ENCODE data around the gene SLC45A2.

The SLC45A2 gene

GRCh38 chr5:33968211-33969005, 16.1 kb downstream of the SLC45A2 start (continued):
- TF ChIP-seq POU6F1 (CRISPR knock-in tag; IDR thresholded peaks at IDR 0.05; ENCODE audit: borderline replicate concordance, low read depth) (no peak), RARB (CRISPR knock-in tag; IDR thresholded peaks at IDR 0.05) (no peak), ISL1 (CRISPR knock-in tag; IDR thresholded peaks at IDR 0.05) (no peak), TOX (CRISPR knock-in tag; IDR thresholded peaks at IDR 0.05; ENCODE audit: borderline replicate concordance) (no peak), ZNF8 (CRISPR knock-in tag; IDR thresholded peaks at IDR 0.05) (no peak), BACH2 (CRISPR knock-in tag; IDR thresholded peaks at IDR 0.05; ENCODE audit: borderline replicate concordance) (no peak)

DNA sequence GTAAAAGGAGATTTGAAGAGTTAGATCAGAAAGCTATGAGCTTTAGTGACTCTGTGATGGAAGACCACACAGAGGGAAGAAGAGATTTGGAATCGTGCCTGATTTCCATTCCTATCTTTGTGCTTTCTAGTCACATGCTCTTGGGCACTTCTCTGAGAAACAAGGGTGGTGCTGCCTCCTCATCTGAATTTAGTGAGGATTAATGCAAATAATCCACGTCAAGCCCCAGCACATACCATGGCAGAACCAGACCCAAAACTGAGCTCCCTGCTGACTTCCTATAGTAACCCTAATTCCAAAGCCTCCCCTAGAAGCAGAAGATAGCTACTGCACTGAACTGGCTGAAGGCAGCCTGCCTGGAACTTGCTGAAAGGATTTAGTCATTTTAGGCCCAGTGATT, 17.7 kb downstream of the SLC45A2 start:
- TF ChIP-seq POU6F1 (CRISPR knock-in tag; IDR thresholded peaks at IDR 0.05; ENCODE audit: borderline replicate concordance, low read depth) (no peak), ZFP3 (CRISPR knock-in tag; IDR thresholded peaks at IDR 0.05) (no peak), SNAI2 (CRISPR knock-in tag; IDR thresholded peaks at IDR 0.05) (no peak), RARB (CRISPR knock-in tag; IDR thresholded peaks at IDR 0.05) (no peak), BACH2 (CRISPR knock-in tag; IDR thresholded peaks at IDR 0.05; ENCODE audit: borderline replicate concordance) (no peak), GLIS3 (CRISPR knock-in tag; IDR thresholded peaks at IDR 0.05) (no peak), ZNF565 (CRISPR knock-in tag; conservative IDR thresholded peaks at IDR 0.05; ENCODE audit: low read depth) (no peak)
- no peak for ATAC-seq

- TF ChIP-seq ZNF70 (CRISPR knock-in tag; IDR thresholded peaks at IDR 0.05), result no peak
- no peak for TF ChIP-seq ARNTL (CRISPR knock-in tag; IDR thresholded peaks at IDR 0.05; ENCODE audit: borderline replicate concordance, low read depth)
- no peak for TF ChIP-seq ZFP30 (CRISPR knock-in tag; IDR thresholded peaks at IDR 0.05)
- no peak for TF ChIP-seq ESRRG (CRISPR knock-in tag; IDR thresholded peaks at IDR 0.05)
- no peak for TF ChIP-seq ZC3H10 (CRISPR knock-in tag; IDR thresholded peaks at IDR 0.05)
- no peak for TF ChIP-seq PATZ1 (CRISPR knock-in tag; IDR thresholded peaks at IDR 0.05; ENCODE audit: borderline replicate concordance)
- no peak for TF ChIP-seq ISL1 (CRISPR knock-in tag; IDR thresholded peaks at IDR 0.05)
- TF ChIP-seq GLIS3 (CRISPR knock-in tag; IDR thresholded peaks at IDR 0.05), result no peak
- ATAC-seq, result no peak
Measured at GRCh38 chr5:33964132-33964700, 20.3 kb downstream of the SLC45A2 start.

GRCh38 chr5:33958176-33958575, 26.3 kb downstream of the SLC45A2 start:
- TF ChIP-seq ZNF565 (CRISPR knock-in tag; conservative IDR thresholded peaks at IDR 0.05; ENCODE audit: low read depth), result no peak
- no peak for TF ChIP-seq ZNF8 (CRISPR knock-in tag; IDR thresholded peaks at IDR 0.05)
- TF ChIP-seq TOX (CRISPR knock-in tag; IDR thresholded peaks at IDR 0.05; ENCODE audit: borderline replicate concordance), result no peak
- TF ChIP-seq ZFP30 (CRISPR knock-in tag; IDR thresholded peaks at IDR 0.05), result no peak
- TF ChIP-seq, protein P1, sequence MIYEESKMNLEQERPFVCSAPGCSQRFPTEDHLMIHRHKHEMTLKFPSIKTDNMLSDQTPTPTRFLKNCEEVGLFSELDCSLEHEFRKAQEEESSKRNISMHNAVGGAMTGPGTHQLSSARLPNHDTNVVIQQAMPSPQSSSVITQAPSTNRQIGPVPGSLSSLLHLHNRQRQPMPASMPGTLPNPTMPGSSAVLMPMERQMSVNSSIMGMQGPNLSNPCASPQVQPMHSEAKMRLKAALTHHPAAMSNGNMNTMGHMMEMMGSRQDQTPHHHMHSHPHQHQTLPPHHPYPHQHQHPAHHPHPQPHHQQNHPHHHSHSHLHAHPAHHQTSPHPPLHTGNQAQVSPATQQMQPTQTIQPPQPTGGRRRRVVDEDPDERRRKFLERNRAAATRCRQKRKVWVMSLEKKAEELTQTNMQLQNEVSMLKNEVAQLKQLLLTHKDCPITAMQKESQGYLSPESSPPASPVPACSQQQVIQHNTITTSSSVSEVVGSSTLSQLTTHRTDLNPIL (CRISPR knock-in tag; IDR thresholded peaks at IDR 0.05; ENCODE audit: low read depth), result no peak
- TF ChIP-seq POU6F1 (CRISPR knock-in tag; IDR thresholded peaks at IDR 0.05; ENCODE audit: borderline replicate concordance, low read depth), result no peak
- no peak for TF ChIP-seq ZFP3 (CRISPR knock-in tag; IDR thresholded peaks at IDR 0.05)
- TF ChIP-seq RARB (CRISPR knock-in tag; IDR thresholded peaks at IDR 0.05), result no peak
- no peak for TF ChIP-seq ZNF70 (CRISPR knock-in tag; IDR thresholded peaks at IDR 0.05)
- TF ChIP-seq BACH2 (CRISPR knock-in tag; IDR thresholded peaks at IDR 0.05; ENCODE audit: borderline replicate concordance), result no peak
- TF ChIP-seq ESRRG (CRISPR knock-in tag; IDR thresholded peaks at IDR 0.05), result no peak
- TF ChIP-seq GLIS3 (CRISPR knock-in tag; IDR thresholded peaks at IDR 0.05), result no peak
- TF ChIP-seq TCF4 (CRISPR knock-in tag; IDR thresholded peaks at IDR 0.05; ENCODE audit: borderline replicate concordance), result no peak
- TF ChIP-seq, protein P2, sequence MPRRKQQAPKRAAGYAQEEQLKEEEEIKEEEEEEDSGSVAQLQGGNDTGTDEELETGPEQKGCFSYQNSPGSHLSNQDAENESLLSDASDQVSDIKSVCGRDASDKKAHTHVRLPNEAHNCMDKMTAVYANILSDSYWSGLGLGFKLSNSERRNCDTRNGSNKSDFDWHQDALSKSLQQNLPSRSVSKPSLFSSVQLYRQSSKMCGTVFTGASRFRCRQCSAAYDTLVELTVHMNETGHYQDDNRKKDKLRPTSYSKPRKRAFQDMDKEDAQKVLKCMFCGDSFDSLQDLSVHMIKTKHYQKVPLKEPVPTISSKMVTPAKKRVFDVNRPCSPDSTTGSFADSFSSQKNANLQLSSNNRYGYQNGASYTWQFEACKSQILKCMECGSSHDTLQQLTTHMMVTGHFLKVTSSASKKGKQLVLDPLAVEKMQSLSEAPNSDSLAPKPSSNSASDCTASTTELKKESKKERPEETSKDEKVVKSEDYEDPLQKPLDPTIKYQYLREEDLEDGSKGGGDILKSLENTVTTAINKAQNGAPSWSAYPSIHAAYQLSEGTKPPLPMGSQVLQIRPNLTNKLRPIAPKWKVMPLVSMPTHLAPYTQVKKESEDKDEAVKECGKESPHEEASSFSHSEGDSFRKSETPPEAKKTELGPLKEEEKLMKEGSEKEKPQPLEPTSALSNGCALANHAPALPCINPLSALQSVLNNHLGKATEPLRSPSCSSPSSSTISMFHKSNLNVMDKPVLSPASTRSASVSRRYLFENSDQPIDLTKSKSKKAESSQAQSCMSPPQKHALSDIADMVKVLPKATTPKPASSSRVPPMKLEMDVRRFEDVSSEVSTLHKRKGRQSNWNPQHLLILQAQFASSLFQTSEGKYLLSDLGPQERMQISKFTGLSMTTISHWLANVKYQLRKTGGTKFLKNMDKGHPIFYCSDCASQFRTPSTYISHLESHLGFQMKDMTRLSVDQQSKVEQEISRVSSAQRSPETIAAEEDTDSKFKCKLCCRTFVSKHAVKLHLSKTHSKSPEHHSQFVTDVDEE (CRISPR knock-in tag; IDR thresholded peaks at IDR 0.05), result no peak
- ATAC-seq, result no peak

Data from SK-N-SH treated with all-trans-retinoic acid at 6 μM for 48 hours (cell line).